ENCODE data around the gene BRD3.
"Not testable (repeated sequence)": the region's sequence is repeated elsewhere in the genome, so short reads cannot be mapped to it uniquely, and the experiment has no call there.

The BRD3 gene

GRCh38 chr9:133990366-133991213, 77.2 kb downstream of the BRD3 start:
- DNase-seq: no peak

GRCh38 chr9:133989625-133990365, 78.0 kb downstream of the BRD3 start:
- DNase-seq: no peak

- not testable (repeated sequence) for DNase-seq
Observed at GRCh38 chr9:133988771-133989170, 79.1 kb downstream of the BRD3 start.

GRCh38 chr9:133987946-133988665, 79.7 kb downstream of the BRD3 start:
- no peak for DNase-seq

- DNase-seq: no peak
Observed at GRCh38 chr9:133987446-133987788, 80.4 kb downstream of the BRD3 start.

- DNase-seq: no peak
Observed at GRCh38 chr9:133986774-133987445, 80.9 kb downstream of the BRD3 start.

GRCh38 chr9:133986061-133986460, 81.8 kb downstream of the BRD3 start:
- no peak for DNase-seq

- DNase-seq: no peak
Observed at GRCh38 chr9:133982971-133983720, 84.7 kb downstream of the BRD3 start.

GRCh38 chr9:133981958-133982681, 85.7 kb downstream of the BRD3 start:
- DNase-seq: no peak

- DNase-seq: no peak
Observed at GRCh38 chr9:133981589-133981957, 86.3 kb downstream of the BRD3 start.

- no peak for DNase-seq
Observed at GRCh38 chr9:133980864-133981588, 86.8 kb downstream of the BRD3 start.
